Sigmoid colon (tissue), 7 donors: Measurements from ENCODE around the gene HK1. TPM values are rescaled to one million over a fixed set of nuclear protein-coding genes. Genes with fewer than 3 reads are reported as not detected.

Source experiments
- DNase-seq: peaks from one replicate; pipeline ENCODE4 v3.0.0-alpha.2; 2019
- H3K27ac ChIP-seq, 4 donors: fragments of 200-600 bp; sonication (generic); one replicate each; pipeline ENCODE4 v1.5.1; 2016 to 2019; ENCODE audit warnings: mild to moderate bottlenecking in 1 of 4
- H3K27me3 ChIP-seq, 3 donors: fragments of 200-600 bp; sonication (generic); one replicate each; pipeline ENCODE4 v1.5.1; 2019; ENCODE audit warnings: mild to moderate bottlenecking in 1 of 3
- H3K36me3 ChIP-seq, 4 donors: fragments of 200-600 bp; sonication (generic); one replicate each; pipeline ENCODE4 v1.5.1; 2016 to 2019
- H3K4me1 ChIP-seq, 4 donors: fragments of 200-600 bp; sonication (generic); one replicate each; pipeline ENCODE4 v1.5.1; 2017 to 2019
- H3K4me3 ChIP-seq, 4 donors: fragments of 200-600 bp; sonication (generic); one replicate each; pipeline ENCODE4 v1.5.1; 2017 to 2019; ENCODE audit warnings: mild to moderate bottlenecking in 2 of 4, moderate library complexity in 1 of 4
- H3K9me3 ChIP-seq, 4 donors: fragments of 200-600 bp in 3 of 4; sonication (generic) in 3 of 4; one replicate each; pipeline versions ENCODE4 v1.5.1 to v1.6.1; 2013 to 2019
- CTCF ChIP-seq, 4 experiments: fragments of 450-650 bp in 3 of 4; fragments of 200-600 bp in 1 of 4; IDR thresholded peaks; one replicate each; pipeline ENCODE4 v1.5.1; 2016 to 2019; ENCODE audit warnings: antibody characterized with exemption in 4 of 4, mild to moderate bottlenecking in 3 of 4, moderate library complexity in 2 of 4
- EP300 ChIP-seq, 4 donors: sonication (generic); formaldehyde crosslinking; IDR thresholded peaks; one replicate each; pipeline ENCODE4 v1.6.1; 2017; ENCODE audit warnings: antibody characterized with exemption in 4 of 4
- POLR2A ChIP-seq, 2 donors: fragments of 450-650 bp; IDR thresholded peaks; one replicate each; pipeline ENCODE4 v1.6.1; 2016; ENCODE audit warnings: antibody characterized with exemption in 2 of 2, mild to moderate bottlenecking in 2 of 2, moderate library complexity in 2 of 2
- POLR2AphosphoS5 ChIP-seq, 4 donors: sonication (generic); formaldehyde crosslinking; IDR thresholded peaks; one replicate each; pipeline ENCODE4 v1.6.1; 2017; ENCODE audit warnings: antibody characterized with exemption in 4 of 4
- WGBS, 2 donors: extraction: QIAGEN DNeasy Blood & Tissue Kit; methylation state at CpG; one replicate each; pipeline ENCODE4 v1.1.7; 2013; 5-methylcytosine and 5-hydroxymethylcytosine counted together
- intact Hi-C: fragments of 100-400 bp; cut with DNase I; formaldehyde crosslinking; loops from one replicate; pipeline ENCODE4 v1.15.1; 2023
- polyA plus RNA-seq, 3 donors: library from polyadenylated mRNA; stranded (reverse); fragments of 200-250 nt; gene quantifications; one replicate each; pipeline ENCODE4 v1.2.3, GENCODE V29; 2013
- total RNA-seq, 4 donors: library from RNA; depleted of rRNA; stranded (reverse); fragments of >200 nt; gene quantifications; one replicate each; pipeline ENCODE4 v1.1.0, GENCODE V29; 2016
- donor health status: healthy with polysubstance abuse.
- donor health status: Bipolar disorder and iron deficiency.
- donor health status: healthy.

Gene HK1
- total and polyA plus RNA-seq, 7 donors = 23.4 to 74.9 (median 65.8) TPM

- WGBS, 2 donors = 81 to 85% methylated on average over 7 of the region's 7 CpGs
- H3K27me3 ChIP-seq = no peaks in the 10 kb centered on the region
- H3K4me3 ChIP-seq = no peak overlapping the region
- no peak for TF ChIP-seq EP300 (IDR thresholded peaks at IDR 0.05)
- no peak for TF ChIP-seq POLR2A (IDR thresholded peaks at IDR 0.05)
- no peak for TF ChIP-seq POLR2AphosphoS5 (IDR thresholded peaks at IDR 0.05)
- no peak for TF ChIP-seq CTCF (IDR thresholded peaks at IDR 0.05)
- intact Hi-C loops = no loop called here
- no peaks in the 10 kb centered on the region for H3K36me3 ChIP-seq
- no peak for DNase-seq
- no peak overlapping the region for H3K27ac ChIP-seq
- peaks cover 0 to 12% (median 0%) of the 10 kb centered on the region in 4 donors for H3K4me1 ChIP-seq
- H3K9me3 ChIP-seq = no peaks in the 10 kb centered on the region
These were observed 36.7 kb upstream of the HK1 start for GRCh38 chr10:69241575-69241974.

GRCh38 chr10:69242040-69242851 lies 36.0 kb upstream of the HK1 start:
- intact Hi-C loops = no loop called here
- Histone ChIP-seq H3K27ac (no peak overlapping the region), H3K4me3 (no peak overlapping the region), H3K9me3 (no peaks in the 10 kb centered on the region), H3K27me3 (no peaks in the 10 kb centered on the region), H3K36me3 (no peaks in the 10 kb centered on the region), H3K4me1 (peaks cover 0 to 12% (median 0%) of the 10 kb centered on the region in 4 donors)
- WGBS, 2 donors = 90 to 91% methylated on average over 11 of the region's 11 CpGs
- TF ChIP-seq POLR2AphosphoS5 (IDR thresholded peaks at IDR 0.05) = no peak
- no peak for TF ChIP-seq EP300 (IDR thresholded peaks at IDR 0.05)
- no peak for TF ChIP-seq CTCF (IDR thresholded peaks at IDR 0.05)
- no peak for TF ChIP-seq POLR2A (IDR thresholded peaks at IDR 0.05)
- no peak for DNase-seq

GRCh38 chr10:69242852-69243212 lies 35.5 kb upstream of the HK1 start:
- Histone ChIP-seq H3K4me1 (peaks cover 0 to 8% (median 0%) of the 10 kb centered on the region in 4 donors), H3K27me3 (no peaks in the 10 kb centered on the region), H3K9me3 (no peaks in the 10 kb centered on the region), H3K27ac (no peak overlapping the region), H3K36me3 (no peaks in the 10 kb centered on the region), H3K4me3 (no peak overlapping the region)
- 86 to 92% methylated on average over 5 of the region's 5 CpGs for WGBS, 2 donors
- intact Hi-C loops = no loop called here
- TF ChIP-seq POLR2A (IDR thresholded peaks at IDR 0.05) (no peak), POLR2AphosphoS5 (IDR thresholded peaks at IDR 0.05) (no peak), EP300 (IDR thresholded peaks at IDR 0.05) (no peak), CTCF (IDR thresholded peaks at IDR 0.05) (no peak)
- DNase-seq = no peak

- intact Hi-C loops = no loop called here
- H3K36me3 ChIP-seq = no peaks in the 10 kb centered on the region
- 96% methylated on average over 10 of the region's 10 CpGs for WGBS, 2 donors
These were observed 34.5 kb upstream of the HK1 start for GRCh38 chr10:69243817-69244216.

GRCh38 chr10:69246036-69246435 lies 32.3 kb upstream of the HK1 start:
- no peak overlapping the region for H3K4me3 ChIP-seq
- no peaks in the 10 kb centered on the region for H3K9me3 ChIP-seq
- no peaks in the 10 kb centered on the region for H3K4me1 ChIP-seq
- no peak overlapping the region for H3K27ac ChIP-seq
- TF ChIP-seq POLR2A (IDR thresholded peaks at IDR 0.05) (no peak), EP300 (IDR thresholded peaks at IDR 0.05) (no peak), CTCF (IDR thresholded peaks at IDR 0.05) (no peak), POLR2AphosphoS5 (IDR thresholded peaks at IDR 0.05) (no peak)
- DNase-seq = no peak
- intact Hi-C loops = no loop called here
- no peaks in the 10 kb centered on the region for H3K36me3 ChIP-seq
- 90 to 94% methylated on average over 5 of the region's 5 CpGs for WGBS, 2 donors
- H3K27me3 ChIP-seq = no peaks in the 10 kb centered on the region

More at GRCh38 chr10:69243817-69244216, 34.5 kb upstream of the HK1 start:
- DNase-seq = no peak
- Histone ChIP-seq H3K4me1 (peaks cover 0 to 7% (median 0%) of the 10 kb centered on the region in 4 donors), H3K9me3 (no peaks in the 10 kb centered on the region), H3K27me3 (no peaks in the 10 kb centered on the region), H3K4me3 (no peak overlapping the region), H3K27ac (no peak overlapping the region)
- no peak for TF ChIP-seq EP300 (IDR thresholded peaks at IDR 0.05)
